Esophagus squamous epithelium (tissue), 4 donors: ENCODE data around the gene PRKN.

ENCODE experiments used
- CTCF ChIP-seq, 6 experiments: fragments of 450-650 bp in 4 of 6; fragments of 200-600 bp in 2 of 6; sonication (generic) in 2 of 6; IDR thresholded peaks; one replicate each; pipeline ENCODE4 v1.5.1; 2016 to 2019; ENCODE audit warnings: antibody characterized with exemption in 6 of 6, mild to moderate bottlenecking in 4 of 6, moderate library complexity in 4 of 6
- POLR2A ChIP-seq, 4 donors: fragments of 450-650 bp; IDR thresholded peaks; one replicate each; pipeline ENCODE4 v1.6.1; 2017; ENCODE audit warnings: antibody characterized with exemption in 4 of 4, mild to moderate bottlenecking in 4 of 4, moderate library complexity in 3 of 4

GRCh38 chr6:161395716-161396231 lies 1331.8 kb downstream of the PRKN start:
- no peak for TF ChIP-seq CTCF (IDR thresholded peaks at IDR 0.05)
- TF ChIP-seq POLR2A (IDR thresholded peaks at IDR 0.05) = no peak
